ENCODE data around the gene KRTAP5-9.

DNA sequence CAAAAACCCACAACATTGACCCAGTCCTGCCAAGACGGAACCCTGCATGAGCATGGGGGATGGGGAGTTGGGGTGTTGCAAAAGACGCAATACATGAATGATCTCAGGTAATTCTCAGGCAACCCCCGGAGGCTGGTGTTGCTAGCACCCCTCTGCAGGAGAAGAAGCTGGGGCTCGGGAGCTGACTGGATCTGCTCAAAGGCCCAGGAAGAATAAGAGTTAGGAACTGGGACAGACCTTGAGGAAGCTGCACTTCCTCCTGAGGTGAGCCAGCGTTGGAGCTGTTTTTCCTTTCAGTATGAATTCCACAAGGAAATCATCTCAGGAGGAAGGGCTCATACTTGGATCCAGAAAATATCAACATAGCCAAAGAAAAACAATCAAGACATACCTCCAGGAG, at the start of gene KRTAP5-9:
- TF ChIP-seq, protein P1, sequence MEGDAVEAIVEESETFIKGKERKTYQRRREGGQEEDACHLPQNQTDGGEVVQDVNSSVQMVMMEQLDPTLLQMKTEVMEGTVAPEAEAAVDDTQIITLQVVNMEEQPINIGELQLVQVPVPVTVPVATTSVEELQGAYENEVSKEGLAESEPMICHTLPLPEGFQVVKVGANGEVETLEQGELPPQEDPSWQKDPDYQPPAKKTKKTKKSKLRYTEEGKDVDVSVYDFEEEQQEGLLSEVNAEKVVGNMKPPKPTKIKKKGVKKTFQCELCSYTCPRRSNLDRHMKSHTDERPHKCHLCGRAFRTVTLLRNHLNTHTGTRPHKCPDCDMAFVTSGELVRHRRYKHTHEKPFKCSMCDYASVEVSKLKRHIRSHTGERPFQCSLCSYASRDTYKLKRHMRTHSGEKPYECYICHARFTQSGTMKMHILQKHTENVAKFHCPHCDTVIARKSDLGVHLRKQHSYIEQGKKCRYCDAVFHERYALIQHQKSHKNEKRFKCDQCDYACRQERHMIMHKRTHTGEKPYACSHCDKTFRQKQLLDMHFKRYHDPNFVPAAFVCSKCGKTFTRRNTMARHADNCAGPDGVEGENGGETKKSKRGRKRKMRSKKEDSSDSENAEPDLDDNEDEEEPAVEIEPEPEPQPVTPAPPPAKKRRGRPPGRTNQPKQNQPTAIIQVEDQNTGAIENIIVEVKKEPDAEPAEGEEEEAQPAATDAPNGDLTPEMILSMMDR (IDR thresholded peaks at IDR 0.05) = no peak
- TF ChIP-seq POLR2AphosphoS5 (IDR thresholded peaks at IDR 0.05) = no peak
- TF ChIP-seq EP300 (IDR thresholded peaks at IDR 0.05) = no peak
- no peak for TF ChIP-seq POLR2A (IDR thresholded peaks at IDR 0.05)
